Activated CD4-positive, alpha-beta T cell treated with anti-CD3 and anti-CD28 coated beads, Interleukin-2, amount 50 U/mL, for 16 hours (primary cell): Measurements from ENCODE around the gene FAR2.
"Not testable (repeated sequence)": the region's sequence is repeated elsewhere in the genome, so short reads cannot be mapped to it uniquely, and the experiment has no call there.

ENCODE experiments used
- DNase-seq: peaks from one replicate; pipeline ENCODE4 v3.0.0-alpha.2; 2020

The FAR2 gene

DNA sequence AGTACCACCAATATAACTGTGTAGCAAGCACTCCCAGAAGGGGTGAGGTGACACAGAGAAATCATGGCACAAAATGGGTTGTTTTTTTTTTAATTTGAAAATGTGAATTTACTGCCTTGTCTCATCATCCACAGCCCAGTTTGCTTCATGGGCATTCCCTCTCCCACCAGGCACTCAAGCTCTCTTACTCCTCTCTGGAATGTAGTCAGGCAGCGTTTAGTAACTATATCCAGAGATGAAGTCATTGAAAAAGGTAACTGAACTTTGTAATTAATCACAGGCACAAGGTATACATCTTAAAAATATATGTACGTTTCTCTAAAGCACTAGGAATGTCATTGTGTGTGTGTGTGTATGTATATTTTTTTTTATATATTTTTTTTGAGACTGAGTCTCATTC lies 91.4 kb downstream of the FAR2 start:
- DNase-seq = no peak

DNA sequence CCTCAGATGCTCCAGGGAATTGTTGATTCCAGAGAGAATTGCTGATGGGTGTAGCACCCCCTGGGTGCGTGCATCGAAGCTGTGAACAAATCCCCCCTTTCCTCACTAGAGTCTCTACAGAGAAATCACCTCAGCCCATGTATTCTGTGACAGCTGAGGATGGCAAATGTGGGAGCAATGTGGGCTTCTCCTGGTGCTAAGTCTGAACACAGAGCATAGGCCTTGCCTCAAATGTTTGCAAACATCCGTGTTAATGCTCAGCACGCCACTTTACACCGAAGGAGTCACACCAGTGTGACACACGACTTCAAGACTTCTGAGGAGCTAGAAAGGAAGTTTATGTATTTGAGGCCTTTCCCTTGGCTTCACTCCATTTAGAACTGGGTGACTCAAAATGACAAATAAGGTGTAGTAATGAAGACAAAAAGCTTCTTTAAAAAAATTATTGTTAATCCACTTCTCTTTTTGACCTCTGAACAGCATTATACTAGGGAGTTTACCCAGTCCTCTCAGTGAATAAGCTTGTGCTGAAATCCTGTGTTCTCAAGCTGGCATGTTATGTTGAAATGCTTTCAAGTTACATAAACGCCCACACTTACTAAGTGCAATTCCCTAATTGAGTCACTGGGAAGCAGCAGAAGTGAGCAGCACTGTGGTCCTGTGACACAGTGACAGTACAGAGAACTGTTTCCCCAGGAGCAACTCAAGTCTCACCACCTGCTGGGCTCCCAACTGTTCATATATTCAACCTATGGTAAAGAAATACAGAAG lies 92.9 kb downstream of the FAR2 start:
- DNase-seq = peak; percentile 70

DNA sequence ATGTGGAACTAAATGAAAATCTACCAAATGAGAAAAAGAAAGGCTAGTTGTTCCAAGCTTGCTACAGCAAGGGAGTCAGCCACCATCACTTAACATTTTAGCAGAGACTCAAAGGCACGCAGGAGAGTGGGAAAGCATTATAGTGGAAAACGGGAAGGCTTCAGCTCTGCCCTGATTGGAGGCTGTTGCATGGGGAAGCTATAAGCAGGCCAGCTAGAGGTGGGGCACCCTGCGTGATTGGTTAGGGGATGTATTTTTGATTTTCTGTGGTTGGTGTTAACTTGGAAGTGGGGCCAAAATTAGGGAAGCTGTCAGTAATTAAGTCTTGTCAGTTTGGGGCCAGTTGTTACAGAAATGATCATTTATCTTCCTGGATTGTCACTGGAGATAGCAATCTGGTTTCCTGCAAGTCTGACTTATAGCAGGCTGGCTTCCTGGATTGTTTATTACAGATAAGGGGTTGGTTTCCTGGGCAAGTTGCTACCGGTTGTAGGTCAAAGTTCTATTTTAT lies 93.9 kb downstream of the FAR2 start:
- DNase-seq = no peak

DNA sequence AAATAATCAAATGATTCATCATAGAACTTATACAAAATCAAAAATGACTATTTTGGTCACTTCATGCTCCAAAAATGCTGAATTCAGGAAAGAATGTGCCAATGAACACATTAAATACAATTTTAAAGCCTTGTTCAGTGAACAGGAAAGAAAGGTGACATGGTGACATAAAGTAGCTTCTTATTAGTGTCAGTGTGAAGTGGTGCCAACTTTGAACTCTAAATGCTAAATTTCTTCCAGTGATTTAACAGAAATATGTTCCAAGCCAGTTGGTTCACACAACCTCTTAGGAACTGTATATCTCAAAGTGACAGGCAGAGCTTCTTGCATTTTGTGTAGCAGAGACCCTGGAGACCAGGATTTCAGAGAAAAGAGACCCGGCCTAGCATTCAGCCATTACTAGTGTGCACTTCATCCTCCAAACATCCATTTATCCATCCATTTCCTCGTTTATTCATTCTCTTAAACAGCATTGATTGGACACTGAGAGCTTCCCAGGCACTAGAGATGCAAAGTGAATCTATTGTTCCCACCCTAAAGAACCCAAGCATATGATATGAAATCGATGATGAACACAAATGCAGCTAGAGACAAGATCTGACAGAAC lies 95.2 kb downstream of the FAR2 start:
- DNase-seq = no peak

DNA sequence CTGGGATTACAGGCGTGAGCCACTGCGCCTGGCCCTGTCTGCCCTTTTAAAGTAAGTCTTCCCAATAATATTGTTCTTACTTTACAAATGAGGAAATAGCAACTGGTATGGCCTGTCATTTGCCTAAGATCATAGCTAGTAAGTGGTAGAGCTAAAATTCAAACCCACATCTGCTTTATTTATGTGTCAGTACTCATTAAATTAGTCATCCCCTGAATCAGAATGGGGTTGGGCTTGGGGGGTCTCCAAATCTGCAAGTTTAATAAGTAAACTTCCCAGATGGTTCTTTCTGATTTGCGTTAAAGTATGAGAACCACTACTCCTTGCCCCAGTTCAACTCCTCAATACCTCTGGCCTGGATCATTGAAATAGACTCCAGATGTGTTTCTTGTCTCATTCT lies 96.2 kb downstream of the FAR2 start:
- peak; percentile 4 for DNase-seq

DNA sequence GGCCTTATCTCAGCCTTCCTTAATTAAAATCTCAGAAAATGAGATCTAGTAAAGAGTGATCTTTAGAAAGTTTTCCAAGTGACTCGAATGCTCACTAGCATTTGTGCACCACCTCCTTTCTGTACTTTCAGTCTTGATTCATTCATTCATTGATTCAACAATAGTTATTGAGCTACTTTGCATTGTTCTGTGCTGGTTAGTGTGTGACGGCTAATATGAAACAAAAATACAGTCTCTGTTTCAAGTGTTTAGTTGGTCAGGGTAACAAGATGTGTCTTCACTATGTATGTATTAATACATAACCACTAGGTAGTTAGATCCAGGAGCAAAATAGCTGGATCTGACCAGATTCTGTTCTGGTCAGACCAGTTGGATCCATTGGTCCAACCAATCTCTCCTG lies 100.9 kb downstream of the FAR2 start:
- DNase-seq = no peak

DNA sequence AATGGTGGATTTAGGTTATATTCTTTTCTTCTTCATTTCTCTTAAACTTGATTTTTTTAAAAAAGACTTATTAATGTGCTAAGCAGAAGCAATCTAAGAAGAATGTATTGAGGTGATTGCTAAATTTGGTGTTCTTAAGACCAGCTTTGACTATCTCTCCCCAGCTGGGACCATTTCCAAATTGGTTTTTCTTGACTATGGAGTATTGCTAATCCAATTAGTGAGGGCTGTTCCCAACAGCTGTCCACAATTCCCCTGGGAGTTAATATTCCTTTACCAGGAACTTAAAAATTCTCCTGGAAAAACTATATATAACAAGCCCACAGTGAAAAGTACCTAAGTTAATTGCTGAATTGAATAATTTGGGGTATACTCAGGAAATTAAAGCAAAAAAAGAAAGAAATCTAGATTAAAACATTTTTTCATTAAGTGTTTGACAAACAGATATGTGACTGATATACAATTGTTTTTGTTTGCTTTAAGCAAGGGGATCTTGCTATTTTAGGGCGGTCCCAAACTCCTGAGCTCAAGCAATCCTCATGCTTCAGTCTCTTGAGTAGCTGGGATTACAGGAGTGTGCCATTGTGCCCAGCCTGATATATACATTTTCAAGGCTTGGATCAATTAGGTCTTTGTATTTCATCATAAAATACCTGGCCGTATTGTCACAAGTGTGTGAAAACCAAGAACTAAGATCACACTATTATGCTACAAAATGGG lies 105.0 kb downstream of the FAR2 start:
- DNase-seq = no peak

DNA sequence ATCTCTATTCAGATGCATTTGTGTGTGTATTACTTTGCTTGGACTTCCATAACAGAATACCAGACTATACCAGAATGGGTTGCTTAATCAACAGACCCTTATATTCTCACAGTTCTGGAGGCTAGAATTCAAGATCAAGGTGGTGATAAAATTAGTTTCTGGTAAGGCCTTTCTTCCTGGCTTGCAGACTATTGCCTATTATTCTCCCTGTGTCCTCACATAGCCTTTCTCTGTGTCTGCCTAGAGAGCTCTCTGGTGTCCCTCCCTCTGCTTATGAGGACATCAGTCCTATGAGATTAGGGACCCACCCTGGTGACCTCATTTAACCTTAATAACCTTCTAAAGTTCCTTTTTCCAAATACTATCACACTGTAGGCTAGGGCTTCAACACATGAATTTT lies 106.0 kb downstream of the FAR2 start:
- no peak for DNase-seq

DNA sequence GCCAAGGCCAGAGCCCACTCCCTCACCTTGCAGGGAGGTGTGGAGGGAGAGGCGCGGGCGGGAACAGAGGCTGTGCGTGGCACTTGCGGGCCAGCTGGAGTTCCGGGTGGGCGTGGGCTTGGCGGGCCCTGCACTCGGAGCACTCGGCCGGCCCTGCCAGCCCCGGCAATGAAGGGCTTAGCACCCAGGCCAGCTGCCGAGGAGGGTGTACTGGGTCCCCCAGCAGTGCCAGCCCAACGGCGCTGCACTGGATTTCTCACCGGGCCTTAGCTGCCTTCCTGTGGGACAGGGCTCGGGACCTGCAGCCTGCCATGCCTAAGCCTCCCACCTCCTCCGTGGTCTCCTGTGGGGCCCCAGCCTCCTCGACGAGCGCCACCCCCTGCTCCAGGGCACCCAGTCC lies 107.5 kb downstream of the FAR2 start:
- DNase-seq = no peak

DNA sequence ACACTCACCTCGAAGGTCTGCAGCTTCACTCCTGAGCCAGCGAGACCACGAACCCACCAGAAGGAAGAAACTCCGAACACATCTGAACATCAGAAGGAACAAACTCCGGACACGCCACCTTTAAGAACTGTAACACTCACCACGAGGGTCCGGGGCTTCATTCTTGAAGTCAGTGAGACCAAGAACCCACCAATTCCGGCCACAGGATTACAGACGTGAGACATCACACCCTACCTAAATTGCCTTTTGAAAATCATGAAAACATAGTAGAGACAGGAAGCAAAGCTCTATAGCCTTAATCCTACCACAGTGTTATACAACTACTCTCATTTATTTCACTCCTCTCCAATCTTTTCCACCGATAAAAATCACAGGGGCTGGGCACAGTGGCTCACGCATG lies 108.6 kb downstream of the FAR2 start:
- not testable (repeated sequence) for DNase-seq

DNA sequence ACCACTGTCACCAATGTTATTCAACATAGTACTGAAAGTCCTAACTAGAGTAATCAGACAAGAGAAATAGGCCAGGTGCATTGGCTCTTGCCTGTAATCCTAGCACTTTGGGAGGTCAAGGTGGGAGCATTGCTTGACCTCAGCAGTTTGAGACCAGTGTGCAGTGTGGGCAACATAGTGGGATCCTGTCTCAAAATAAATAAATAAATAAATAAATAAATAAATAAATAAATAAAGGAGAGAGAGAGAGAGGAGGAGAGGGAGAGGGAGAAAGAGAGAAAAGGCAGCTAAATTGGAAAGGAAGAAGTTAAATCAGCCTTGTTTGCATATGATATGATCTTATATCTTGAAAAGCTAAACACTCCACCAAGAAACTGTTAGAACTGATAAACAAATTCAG lies 115.3 kb downstream of the FAR2 start:
- DNase-seq = no peak

DNA sequence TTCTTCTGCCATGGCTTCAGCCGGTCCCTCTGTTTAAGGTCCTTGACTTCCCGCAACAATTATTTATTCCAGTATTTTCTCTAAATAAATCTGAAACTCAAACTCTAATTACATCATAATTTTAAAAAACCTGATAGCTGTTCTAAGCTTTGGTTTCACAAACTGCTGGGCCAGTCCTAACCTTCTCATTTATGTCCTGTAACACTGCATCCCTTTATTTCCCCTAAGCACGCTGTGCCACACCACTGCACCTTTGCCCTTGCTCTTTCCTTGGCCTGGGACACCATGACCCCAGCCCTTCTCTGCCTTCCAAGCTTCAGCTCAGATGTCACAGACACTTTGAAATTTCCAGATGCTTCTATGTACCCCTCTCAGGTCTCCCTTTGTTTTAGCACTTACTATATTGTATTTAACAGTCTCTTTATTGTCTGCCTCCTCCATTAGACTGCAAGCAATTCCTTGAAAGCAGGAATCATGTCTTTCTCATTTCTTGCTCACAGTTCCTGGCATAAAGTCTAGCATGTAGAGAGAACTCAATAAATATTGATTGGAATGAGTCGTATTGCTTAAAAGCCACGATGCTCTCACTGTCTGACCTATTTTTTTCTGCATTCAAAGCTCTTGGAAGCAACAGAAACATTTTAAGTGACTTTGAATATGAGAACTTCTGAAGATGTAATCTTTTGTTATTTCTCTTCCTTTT lies 120.8 kb downstream of the FAR2 start:
- DNase-seq = no peak

DNA sequence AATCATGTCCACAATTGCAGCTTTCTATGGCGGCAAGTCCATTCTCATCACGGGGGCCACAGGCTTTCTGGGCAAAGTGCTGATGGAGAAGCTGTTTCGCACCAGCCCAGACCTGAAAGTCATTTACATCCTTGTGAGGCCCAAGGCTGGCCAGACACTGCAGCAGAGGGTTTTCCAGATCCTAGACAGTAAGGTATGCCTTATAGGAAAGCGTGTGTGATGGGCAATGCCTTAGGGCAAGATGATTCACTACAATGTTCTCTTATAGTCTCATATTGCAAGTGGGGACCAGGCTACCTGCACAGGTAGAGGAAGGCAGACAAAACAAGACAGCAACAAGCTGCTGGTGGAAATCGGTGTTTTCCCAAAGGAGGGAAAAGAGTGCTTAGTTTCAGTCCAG lies 121.4 kb downstream of the FAR2 start:
- no peak for DNase-seq

DNA sequence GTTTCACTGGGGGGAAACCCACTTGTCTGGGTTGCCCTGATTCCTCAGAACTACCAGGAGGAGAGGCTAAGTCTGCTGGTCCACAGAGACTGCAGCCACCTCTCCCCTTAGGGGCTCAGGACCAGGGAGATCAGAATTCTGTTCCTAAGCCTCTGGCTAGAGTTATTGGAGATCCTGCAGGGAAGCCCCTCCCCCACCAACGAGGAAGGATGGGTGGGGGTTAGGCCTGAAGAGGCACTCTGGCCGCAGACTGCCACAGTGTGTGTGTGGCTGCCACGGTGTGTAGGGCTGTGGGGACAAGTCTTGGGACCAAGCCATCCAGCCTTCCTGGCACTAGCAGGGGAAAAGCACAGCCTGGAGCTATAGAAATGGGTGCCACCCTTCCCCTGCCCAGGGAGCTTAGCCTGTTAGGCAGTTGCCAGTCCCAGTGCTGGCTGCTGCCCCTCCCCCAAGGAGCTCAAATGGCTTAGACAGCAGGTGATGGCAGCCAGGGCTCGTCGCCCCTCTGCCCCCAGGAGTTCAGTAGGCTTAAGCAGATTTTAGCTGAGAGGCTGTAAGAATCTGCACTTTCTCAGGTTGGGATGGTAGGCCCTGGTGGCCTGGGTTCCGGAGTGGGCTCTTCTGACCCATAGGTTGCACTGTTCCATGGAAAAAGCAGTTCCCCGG lies 124.2 kb downstream of the FAR2 start:
- no peak for DNase-seq

DNA sequence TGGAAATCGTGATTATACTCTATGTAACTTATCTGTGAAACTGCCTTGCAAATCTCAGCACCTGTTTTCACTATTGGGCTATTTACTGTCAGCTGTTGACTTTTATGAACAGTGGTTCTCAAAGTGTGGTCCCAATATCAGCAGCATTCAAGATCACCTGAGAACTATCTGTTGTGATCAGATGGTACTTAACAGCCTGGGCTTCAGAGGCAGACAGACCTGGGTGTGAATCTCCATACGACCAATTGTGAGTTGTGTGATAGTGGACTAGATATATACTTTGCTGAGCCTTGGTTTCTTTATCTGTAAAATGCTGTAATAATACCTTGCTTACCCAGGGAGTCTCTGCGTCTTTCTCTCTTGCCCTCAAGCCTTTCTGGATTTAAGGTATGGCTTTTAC lies 126.8 kb downstream of the FAR2 start:
- no peak for DNase-seq

DNA sequence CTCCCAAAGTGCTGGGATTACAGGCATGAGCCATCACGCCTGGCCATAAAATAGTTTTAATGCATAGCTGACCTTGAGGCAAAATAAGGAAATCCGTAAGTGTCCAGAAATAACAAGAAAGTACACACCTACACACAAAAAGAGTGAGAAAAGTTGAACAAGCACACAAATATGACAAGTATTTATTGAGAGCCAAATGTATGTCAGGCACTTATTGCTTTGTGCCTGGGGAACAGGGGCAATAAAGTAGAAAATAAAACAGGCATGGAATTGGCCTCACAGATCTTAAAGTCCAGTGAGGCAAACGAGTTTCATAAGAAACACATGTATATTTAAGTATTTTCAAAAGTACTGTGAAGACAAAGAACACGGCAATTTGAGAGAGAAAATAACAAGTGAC lies 128.2 kb downstream of the FAR2 start:
- DNase-seq = no peak

DNA sequence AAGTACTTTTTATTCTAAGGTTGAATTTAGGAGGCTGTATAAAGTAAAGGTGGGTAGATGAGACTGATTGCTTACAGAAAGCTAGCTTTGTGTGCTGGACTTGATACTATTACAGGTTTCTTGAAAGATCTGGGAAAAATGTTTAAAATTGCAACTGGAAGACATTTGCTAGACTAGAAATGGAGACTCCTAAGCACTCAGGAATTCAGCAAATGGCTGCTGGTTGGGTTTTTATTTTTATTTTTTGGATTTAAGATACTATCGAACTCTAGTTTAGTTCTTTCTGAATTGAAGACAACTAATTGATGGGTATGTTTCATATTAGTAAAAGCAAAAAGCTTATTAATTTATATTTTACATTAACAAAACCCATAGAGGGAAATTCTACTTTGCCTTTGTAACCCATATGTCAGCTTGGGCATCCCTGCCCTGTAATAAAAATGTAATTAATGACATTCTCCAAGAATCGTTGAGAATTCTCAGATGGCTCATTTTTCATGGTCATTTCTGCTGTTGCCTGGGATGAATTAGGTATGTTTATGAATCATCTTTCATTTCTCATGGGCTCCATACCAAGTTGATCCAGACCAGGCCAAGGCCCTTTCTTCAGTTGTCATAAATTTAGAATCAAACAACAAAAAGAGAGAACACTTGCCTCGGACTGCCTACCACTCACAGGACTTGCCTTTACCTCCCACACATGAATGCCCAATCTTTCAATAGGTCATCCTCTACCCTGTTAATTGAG lies 129.8 kb downstream of the FAR2 start:
- no peak for DNase-seq

DNA sequence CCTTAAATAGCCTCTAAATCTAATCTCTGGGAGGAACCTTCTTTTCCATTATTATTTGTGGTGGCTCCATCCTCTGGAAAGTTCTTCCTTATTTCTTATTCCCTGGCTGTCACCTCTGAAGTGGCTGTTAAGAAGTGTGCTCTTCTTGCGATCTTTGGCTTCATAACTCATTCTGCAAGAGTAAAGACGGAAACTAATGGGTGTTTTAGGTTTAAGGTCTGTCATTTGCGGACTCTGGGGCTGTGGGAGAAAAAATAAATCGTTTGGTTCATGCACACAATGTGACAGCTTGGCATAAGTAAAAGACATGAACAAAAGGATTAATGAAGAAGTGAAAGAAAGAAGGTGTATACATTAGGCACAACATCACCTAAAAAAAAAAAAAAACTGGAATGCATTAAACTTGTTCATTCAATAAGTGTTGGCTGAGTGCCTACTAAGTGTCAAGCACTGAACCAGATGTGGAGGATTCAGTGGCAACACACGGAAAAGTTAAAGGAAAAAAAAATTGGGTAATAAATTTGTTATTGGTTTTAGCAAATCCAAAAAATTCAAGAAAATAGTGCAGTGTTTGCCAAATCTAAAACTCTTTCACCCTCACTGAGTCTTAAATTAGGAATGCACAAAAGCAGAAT lies 132.4 kb downstream of the FAR2 start:
- no peak for DNase-seq

DNA sequence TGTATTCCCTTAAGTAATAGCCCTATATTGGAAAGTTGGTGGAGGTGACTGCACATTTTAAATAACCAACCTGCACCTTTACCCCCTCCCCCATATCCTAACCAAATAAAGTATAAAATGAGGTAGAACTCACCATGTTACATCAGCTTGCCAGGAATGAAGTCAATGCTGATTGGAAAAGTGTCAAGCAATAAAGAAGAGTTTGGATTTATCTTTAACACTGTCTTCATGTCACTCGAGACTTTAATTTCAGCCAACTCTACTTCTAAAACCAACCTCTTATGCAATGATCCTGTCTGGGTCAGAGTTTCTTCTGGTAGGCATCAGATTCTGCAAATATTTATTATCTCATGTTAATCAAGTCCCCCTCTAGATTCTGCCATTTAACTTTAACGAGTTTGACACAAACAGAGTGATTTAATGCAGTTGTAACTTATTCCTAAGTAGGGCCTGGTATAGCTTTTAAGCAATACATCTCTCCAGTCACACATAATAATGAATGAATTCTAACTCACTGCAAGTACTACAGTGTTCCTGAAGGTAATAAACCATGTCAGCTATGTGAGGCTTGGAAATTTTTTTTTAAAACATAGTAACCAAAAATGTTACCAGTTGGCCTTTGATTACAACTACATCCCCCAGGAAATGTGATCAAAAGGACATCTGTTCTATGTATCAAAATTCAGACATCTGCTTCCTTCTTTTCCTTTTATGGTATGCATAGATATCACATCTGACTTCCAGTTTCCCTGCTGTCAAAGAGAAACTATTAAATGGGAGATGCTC lies 133.1 kb downstream of the FAR2 start:
- no peak for DNase-seq

DNA sequence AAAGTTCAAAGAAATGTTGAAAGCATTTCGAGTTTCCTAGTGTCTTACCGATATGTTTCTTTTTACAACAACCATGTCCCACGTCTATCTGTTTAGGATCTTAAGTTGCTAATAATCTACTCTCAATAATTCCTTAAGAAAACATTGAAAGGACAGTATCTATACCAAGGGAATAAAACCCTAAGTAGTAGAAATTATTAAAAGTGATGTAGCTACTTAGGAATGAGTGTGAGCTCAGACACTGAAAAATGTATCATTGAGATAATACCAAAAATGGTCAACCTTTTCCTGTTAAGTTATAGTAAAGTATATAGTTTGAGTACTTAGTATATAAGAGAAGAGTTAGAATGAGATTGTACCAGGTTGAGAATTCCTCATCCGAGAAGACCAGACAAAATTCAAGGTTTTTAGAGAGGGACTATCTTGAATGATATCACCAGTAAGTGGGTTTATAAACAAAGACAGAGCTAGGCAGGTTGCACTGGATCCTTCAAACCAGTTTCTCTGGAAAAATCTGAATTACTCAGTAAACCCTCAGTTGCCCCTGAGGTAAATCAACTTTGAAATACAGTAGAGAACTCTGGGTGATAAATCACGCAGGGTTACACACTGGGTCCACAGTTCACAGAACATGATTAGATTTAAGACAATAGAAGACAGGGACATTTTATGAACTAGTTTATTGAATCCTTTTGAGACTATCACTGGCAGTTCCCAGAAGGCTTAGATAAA lies 135.1 kb downstream of the FAR2 start:
- DNase-seq = no peak
